ENCODE results near the gene DPPA2.
"Not testable (repeated sequence)": the region's sequence is repeated elsewhere in the genome, so short reads cannot be mapped to it uniquely, and the experiment has no call there.

Gene DPPA2

DNA sequence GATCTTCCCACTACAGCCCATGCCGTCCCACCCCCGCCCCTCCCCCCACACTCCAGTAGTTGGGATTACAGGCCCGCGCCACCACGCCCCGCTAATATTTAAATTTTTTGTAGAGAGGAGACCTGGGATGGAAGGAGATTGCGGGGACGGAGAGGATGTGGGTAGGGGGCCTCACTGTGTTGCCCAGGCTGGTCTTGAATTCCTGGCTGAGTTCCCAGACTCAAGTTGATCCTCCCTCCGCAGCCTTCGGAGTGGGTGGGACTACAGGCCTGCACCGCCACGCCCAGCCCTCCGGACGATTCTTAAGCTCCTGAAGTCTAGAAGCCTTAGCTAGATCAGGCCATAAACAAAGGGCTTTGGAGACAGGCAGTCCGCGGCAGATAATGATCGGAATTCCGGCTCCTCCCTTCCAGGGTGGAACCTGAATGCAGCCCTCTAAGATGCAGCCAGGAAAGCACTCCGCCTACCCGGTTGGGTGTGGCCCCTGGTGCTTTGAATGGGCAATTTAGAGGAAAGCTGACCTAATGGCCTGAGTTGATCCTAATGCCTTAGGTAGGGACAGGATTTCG, at the start of gene DPPA2:
DPPA2 (minus strand) TSS at position 356 of the 569 bp plus-strand sequence. CDS start 1,975 bp downstream, outside the sequence.
- peak; percentile 100 for DNase-seq (ENCODE audit: low read depth, low spot score)

GRCh38 chr3:109364088-109364487, 47.8 kb upstream of the DPPA2 start:
- DNase-seq (ENCODE audit: low read depth, low spot score): no peak

- DNase-seq (ENCODE audit: low read depth, low spot score): no peak
Observed at GRCh38 chr3:109363634-109364033, 47.3 kb upstream of the DPPA2 start.

GRCh38 chr3:109362823-109363222, 46.5 kb upstream of the DPPA2 start:
- DNase-seq (ENCODE audit: low read depth, low spot score): no peak

GRCh38 chr3:109358809-109359208, 42.5 kb upstream of the DPPA2 start:
- not testable (repeated sequence) for DNase-seq (ENCODE audit: low read depth, low spot score)

DNA sequence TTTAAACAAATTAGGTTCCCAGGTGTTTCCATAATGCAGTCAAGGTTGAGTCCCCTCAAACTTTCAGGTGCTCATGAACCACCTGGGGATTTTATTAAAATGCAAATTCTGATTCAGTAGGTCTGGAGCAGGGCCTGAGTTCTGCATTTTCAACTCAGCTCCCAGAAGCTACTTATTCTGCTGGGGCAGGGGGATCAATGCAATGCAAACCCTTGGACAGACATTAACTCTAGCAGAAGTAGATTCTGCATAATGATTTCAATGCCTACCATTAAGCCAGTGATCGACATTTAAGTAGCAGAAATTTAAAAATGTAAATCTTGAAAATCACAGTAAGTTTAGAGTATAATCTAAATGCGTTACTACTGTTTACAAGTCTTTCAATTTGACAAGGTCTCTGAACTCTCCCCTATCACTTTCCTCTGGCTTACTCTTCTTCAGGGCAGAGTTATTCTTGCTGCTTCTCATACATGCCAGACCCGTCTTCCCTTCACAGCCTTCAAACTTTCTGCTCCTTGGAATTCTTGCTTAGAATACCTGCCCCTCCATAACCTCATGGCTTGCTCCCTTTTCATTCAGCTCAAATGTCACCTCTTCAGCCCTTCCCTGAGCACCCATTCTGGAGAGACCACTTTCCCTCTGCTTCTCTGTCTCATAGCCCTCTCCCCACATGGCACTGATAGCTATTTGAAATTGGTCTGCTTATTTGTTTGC, 40.3 kb upstream of the DPPA2 start:
- DNase-seq (ENCODE audit: low read depth, low spot score): peak; percentile 11

- peak; percentile 78 for DNase-seq (ENCODE audit: low read depth, low spot score)
Observed at GRCh38 chr3:109355625-109356441, 39.5 kb upstream of the DPPA2 start.

- no peak for DNase-seq (ENCODE audit: low read depth, low spot score)
Observed at GRCh38 chr3:109353057-109353456, 36.7 kb upstream of the DPPA2 start.

DNA sequence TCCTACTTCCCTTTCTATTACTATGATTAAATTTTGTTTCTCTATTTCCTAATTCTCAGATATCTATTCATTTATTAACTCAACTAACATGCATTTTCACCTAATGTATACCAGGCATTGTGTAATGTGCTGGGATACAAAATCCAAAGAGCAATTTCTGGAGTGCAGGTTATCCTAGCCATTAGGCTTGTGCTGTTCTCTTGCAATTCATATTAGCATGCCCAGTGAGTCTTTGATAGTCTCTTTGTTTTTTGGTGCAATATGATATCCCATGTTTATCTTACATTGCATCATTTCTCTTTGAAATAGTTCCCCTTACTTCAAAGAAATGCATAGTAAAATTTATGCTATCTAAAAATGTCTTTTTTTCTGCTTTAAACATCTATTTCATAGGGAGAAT, 34.9 kb upstream of the DPPA2 start:
- DNase-seq (ENCODE audit: low read depth, low spot score): no peak

- DNase-seq (ENCODE audit: low read depth, low spot score): no peak
Observed at GRCh38 chr3:109346770-109347295, 30.5 kb upstream of the DPPA2 start.

- no peak for DNase-seq (ENCODE audit: low read depth, low spot score)
Observed at GRCh38 chr3:109346099-109346498, 29.8 kb upstream of the DPPA2 start.

DNA sequence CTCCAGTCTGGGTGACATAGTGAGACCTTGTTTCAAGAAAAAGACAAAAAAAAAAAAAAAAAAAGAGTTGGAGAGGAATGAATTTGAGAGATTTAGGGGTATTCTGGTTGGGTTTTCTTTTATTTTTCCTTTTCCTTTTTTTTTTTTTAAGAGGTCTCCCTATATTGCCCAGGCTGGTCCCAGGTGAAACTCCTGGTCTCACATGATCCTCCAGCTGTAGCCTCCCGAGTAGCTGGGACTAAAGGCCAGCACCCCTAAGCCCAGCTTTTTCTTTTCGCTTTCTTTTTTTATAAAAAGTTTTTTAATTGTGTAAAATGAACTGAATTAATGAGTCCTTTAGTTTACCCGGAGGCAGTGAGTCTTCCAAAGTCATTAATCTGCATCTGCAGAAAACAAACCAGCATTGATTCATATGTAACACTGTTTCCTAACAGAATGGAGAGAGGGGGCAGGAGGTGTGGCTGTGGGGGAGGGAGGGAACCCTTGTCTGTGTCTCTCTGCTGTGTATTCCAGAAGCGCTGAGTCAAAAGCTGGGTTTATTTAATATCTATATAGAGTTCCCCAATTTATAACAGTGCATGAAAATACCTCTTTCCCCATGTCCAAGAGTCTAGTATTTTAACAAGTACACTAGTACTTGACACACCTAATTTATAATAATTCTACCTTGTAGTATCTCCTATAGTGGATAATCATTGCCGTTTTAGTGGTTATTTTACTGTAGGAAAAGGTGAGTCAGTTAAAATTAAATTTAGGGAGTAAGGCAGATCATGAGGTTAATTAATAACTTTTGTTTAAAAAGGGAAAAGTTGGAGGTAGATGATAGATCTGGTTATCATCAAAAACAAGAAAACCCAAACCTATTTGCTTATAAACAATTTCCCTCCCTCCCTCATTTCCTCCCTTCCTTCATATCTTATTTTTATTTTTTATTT, 23.7 kb upstream of the DPPA2 start:
- no peak for DNase-seq (ENCODE audit: low read depth, low spot score)

- no peak for DNase-seq (ENCODE audit: low read depth, low spot score)
Observed at GRCh38 chr3:109339197-109339596, 22.9 kb upstream of the DPPA2 start.

- no peak for DNase-seq (ENCODE audit: low read depth, low spot score)
Observed at GRCh38 chr3:109338322-109338721, 22.0 kb upstream of the DPPA2 start.

DNA sequence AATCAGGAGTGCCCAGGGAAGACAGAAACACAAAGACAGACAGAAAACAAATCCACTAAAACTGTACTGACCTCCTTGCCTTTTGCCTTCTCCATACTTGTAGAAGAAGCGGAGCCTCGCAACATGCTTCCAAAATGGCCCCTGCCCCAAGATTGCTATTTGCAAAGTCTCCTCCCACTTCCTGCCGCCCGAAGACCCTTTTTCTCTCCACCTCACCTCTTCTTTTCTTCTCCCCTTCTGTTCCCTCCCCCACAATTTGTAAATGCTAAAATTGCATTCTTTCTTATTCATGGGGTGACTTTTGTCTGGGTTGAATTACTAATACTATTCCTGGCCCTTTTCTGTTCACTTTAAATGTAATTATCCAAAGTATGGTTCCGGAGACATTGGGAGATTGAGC, 21.1 kb upstream of the DPPA2 start, which contains the start of gene DPPA4:
DPPA4 (minus strand) TSS at position 154 of the 400 bp plus-strand sequence; CDS start at position 125, 29 bp downstream.
- peak; percentile 90 for DNase-seq (ENCODE audit: low read depth, low spot score)

- DNase-seq (ENCODE audit: low read depth, low spot score): peak; percentile 77
Observed at GRCh38 chr3:109336291-109336861, 20.1 kb upstream of the DPPA2 start.

GRCh38 chr3:109334572-109334971, 18.3 kb upstream of the DPPA2 start:
- DNase-seq (ENCODE audit: low read depth, low spot score): no peak

GRCh38 chr3:109331692-109332091, 15.4 kb upstream of the DPPA2 start:
- DNase-seq (ENCODE audit: low read depth, low spot score): no peak

- peak; percentile 62 for DNase-seq (ENCODE audit: low read depth, low spot score)
Observed at GRCh38 chr3:109330405-109330804, 14.1 kb upstream of the DPPA2 start.

DNA sequence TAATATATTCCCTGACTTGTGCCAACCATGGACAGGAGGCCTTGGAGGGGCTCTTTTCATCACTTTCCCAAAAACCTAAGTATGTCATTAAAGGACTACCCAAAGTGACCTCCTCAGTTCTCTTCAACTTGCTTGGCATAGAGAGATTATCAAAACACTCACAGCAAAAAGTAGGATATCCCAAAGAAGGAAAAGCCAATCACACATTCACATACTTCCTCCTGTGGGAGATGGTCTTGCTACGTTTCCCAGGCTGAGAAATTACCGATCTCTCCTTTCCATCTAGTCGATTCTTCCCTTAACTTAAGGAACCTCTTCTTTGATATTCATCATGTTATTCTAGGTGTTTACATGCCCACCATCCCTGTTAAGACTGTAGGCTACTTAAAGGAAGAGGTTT, 11.9 kb upstream of the DPPA2 start:
- no peak for DNase-seq (ENCODE audit: low read depth, low spot score)

DNA sequence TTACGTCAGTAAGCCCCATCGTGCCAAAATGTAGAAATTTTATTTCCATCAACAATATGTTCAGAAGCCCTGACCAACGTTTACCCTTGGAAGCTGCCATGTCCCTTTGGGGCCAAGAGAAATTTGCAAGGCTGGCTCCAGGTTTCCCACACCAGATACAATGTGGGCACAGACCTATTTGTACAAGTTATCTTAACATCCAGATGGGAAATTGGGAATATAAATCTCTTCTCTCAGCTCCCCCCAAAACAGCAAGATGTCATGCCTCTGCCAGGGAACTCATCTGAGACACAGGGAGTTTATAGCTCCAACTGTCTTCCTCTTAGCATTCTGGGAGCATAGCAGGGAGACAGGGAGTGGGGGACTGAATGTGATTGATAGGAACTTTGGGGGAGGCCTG, 9.3 kb upstream of the DPPA2 start:
- DNase-seq (ENCODE audit: low read depth, low spot score): no peak
